ENCODE measurements around the gene NLRP8.

DNA sequence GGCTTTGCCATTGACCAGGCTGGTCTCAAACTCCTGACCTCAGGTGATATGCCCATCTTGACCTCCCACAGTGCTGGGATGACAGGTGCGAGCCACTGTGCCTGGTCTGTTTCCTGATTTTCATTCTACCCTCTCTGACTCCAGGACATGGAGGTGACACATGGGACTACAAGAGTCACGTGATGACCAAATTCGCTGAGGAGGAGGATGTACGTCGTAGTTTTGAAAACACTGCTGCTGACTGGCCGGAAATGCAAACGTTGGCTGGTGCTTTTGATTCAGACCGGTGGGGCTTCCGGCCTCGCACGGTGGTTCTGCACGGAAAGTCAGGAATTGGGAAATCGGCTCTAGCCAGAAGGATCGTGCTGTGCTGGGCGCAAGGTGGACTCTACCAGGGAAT lies 79.1 kb downstream of the NLRP8 start:
- TF ChIP-seq, protein P1, sequence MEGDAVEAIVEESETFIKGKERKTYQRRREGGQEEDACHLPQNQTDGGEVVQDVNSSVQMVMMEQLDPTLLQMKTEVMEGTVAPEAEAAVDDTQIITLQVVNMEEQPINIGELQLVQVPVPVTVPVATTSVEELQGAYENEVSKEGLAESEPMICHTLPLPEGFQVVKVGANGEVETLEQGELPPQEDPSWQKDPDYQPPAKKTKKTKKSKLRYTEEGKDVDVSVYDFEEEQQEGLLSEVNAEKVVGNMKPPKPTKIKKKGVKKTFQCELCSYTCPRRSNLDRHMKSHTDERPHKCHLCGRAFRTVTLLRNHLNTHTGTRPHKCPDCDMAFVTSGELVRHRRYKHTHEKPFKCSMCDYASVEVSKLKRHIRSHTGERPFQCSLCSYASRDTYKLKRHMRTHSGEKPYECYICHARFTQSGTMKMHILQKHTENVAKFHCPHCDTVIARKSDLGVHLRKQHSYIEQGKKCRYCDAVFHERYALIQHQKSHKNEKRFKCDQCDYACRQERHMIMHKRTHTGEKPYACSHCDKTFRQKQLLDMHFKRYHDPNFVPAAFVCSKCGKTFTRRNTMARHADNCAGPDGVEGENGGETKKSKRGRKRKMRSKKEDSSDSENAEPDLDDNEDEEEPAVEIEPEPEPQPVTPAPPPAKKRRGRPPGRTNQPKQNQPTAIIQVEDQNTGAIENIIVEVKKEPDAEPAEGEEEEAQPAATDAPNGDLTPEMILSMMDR (IDR thresholded peaks at IDR 0.05 in 4 of 5, conservative IDR thresholded peaks at IDR 0.05 in 1 of 5) = no peak
- no peak for TF ChIP-seq POLR2A (IDR thresholded peaks at IDR 0.05)

All from gastrocnemius medialis (tissue), 4 donors.